Right lobe of liver (tissue), 6 donors: ENCODE measurements around the gene ACCSL. TPM values are rescaled to one million over a fixed set of nuclear protein-coding genes. Genes with fewer than 3 reads are reported as not detected.

Experiments used
- ATAC-seq, 4 donors: fragments of 200-7000 bp; cut with Tn5 transposase; one replicate each; pipeline ENCODE4 v1.9.1; 2020; ENCODE audit warnings: mild to moderate bottlenecking in 4 of 4, moderate library complexity in 4 of 4
- DNase-seq, 3 donors: peaks; one replicate each; pipeline ENCODE4 v3.0.0-alpha.2; 2020
- H3K27ac ChIP-seq, 3 donors: fragments of 200-600 bp; one replicate each; pipeline ENCODE4 v1.8.0; 2022
- H3K27me3 ChIP-seq, 2 donors: fragments of 200-600 bp; one replicate each; pipeline ENCODE4 v1.8.0; 2022
- H3K36me3 ChIP-seq, 4 donors: fragments of 200-600 bp; sonication (generic) in 1 of 4; one replicate each; pipeline versions ENCODE4 v1.5.1 to v1.8.0; 2017 to 2022; ENCODE audit warnings: control low read depth in 1 of 4
- H3K4me1 ChIP-seq, 4 donors: fragments of 200-600 bp; sonication (generic) in 1 of 4; one replicate each; pipeline versions ENCODE4 v1.5.1 to v1.8.0; 2017 to 2022; ENCODE audit warnings: control low read depth in 1 of 4
- H3K4me3 ChIP-seq, 3 donors: fragments of 200-600 bp; one replicate each; pipeline ENCODE4 v1.8.0; 2022
- H3K9me3 ChIP-seq, 4 donors: fragments of 200-600 bp; sonication (generic) in 1 of 4; one replicate each; pipeline versions ENCODE4 v1.5.1 to v1.8.0; 2017 to 2022; ENCODE audit warnings: control low read depth in 1 of 4
- CTCF ChIP-seq, 4 donors: fragments of 200-600 bp in 3 of 4; fragments of 450-650 bp in 1 of 4; IDR thresholded peaks; one replicate each; pipeline versions ENCODE4 v1.5.1 to v1.8.0; 2016 to 2022; ENCODE audit warnings: antibody characterized with exemption in 4 of 4, mild to moderate bottlenecking in 2 of 4
- POLR2A ChIP-seq: fragments of 450-650 bp; IDR thresholded peaks from one replicate; pipeline ENCODE4 v1.6.1; 2017; ENCODE audit warnings: antibody characterized with exemption, mild to moderate bottlenecking
- WGBS: methylation state at CpG from one replicate; pipeline ENCODE4 v1.1.6; 2018; ENCODE audit warnings: low coverage, low lambda C conversion rate; ENCODE audit not compliant: insufficient coverage; ENCODE audit errors: missing lambda C conversion rate; 5-methylcytosine and 5-hydroxymethylcytosine counted together
- intact Hi-C, 2 donors: fragments of 100-400 bp; cut with DNase I; formaldehyde crosslinking; loops; one replicate each; pipeline versions ENCODE4 v1.11.2 to v1.14.1; 2022
- total RNA-seq, 6 experiments: library from RNA; depleted of rRNA in 2 of 6; stranded (reverse); fragments of >200 nt in 2 of 6; fragmentation: NEBNext Ultra II Directional in 3 of 6; extraction: Animal tissue kit (Norgen Biotek cat#: 25700) in 3 of 6; gene quantifications; one replicate each; pipeline versions ENCODE4 v1.1.0 to v1.2.4, GENCODE V29; 2016 to 2023
- donor health status: DM: no; HTN: yes; CAD: no.
- donor health status: DM: no; HTN: no; CAD: no.
- donor health status: DM: no; HTN: no; CAD: no.
- donor health status: DM: no; HTN: yes; CAD: no.
- donor health status: DM: no; HTN: yes; CAD: no.

Gene ACCSL
- total RNA-seq, 6 experiments from 2014 or later, result not detected

- no peaks in the 10 kb centered on the region for H3K27me3 ChIP-seq
- 78% methylated on average over 4 of the region's 4 CpGs for WGBS
- TF ChIP-seq CTCF (IDR thresholded peaks at IDR 0.05), result no peak
- TF ChIP-seq POLR2A, result no peak
- H3K36me3 ChIP-seq, result no peaks in the 10 kb centered on the region
- no peaks in the 10 kb centered on the region for H3K4me1 ChIP-seq
- H3K9me3 ChIP-seq, result no peaks in the 10 kb centered on the region
- ATAC-seq, result no peak
- no peak overlapping the region for H3K27ac ChIP-seq
- H3K4me3 ChIP-seq, result no peak overlapping the region
- DNase-seq, result no peak
- intact Hi-C loops, result no loop called here
These were observed 40.6 kb downstream of the ACCSL start for GRCh38 chr11:44088377-44088776.

- no peak for DNase-seq
- Histone ChIP-seq H3K27me3 (no peaks in the 10 kb centered on the region), H3K4me3 (no peak overlapping the region), H3K36me3 (no peaks in the 10 kb centered on the region), H3K9me3 (no peaks in the 10 kb centered on the region), H3K4me1 (no peaks in the 10 kb centered on the region), H3K27ac (no peak overlapping the region)
- intact Hi-C loops, result no loop called here
- no peak for ATAC-seq
- 93% methylated on average over 3 of the region's 4 CpGs for WGBS
- TF ChIP-seq CTCF (IDR thresholded peaks at IDR 0.05) (no peak), POLR2A (no peak)
These were observed 41.1 kb downstream of the ACCSL start for GRCh38 chr11:44088871-44089270.

- H3K27ac ChIP-seq, result no peak overlapping the region
- H3K4me3 ChIP-seq, result no peak overlapping the region
- H3K36me3 ChIP-seq, result no peaks in the 10 kb centered on the region
- ATAC-seq, result no peak
- 57% methylated on average over 1 of the region's 1 CpG for WGBS
- H3K9me3 ChIP-seq, result no peaks in the 10 kb centered on the region
- no peaks in the 10 kb centered on the region for H3K27me3 ChIP-seq
- TF ChIP-seq CTCF (IDR thresholded peaks at IDR 0.05) (no peak), POLR2A (no peak)
- intact Hi-C loops, result no loop called here
- no peak for DNase-seq
- H3K4me1 ChIP-seq, result peaks cover 0 to 4% (median 0%) of the 10 kb centered on the region in 4 donors
These were observed 42.8 kb downstream of the ACCSL start for GRCh38 chr11:44090539-44090938.

- H3K27ac ChIP-seq, result no peak overlapping the region
- peaks cover 0 to 3% (median 0%) of the 10 kb centered on the region in 4 donors for H3K36me3 ChIP-seq
- ATAC-seq (peak; percentile 70 to 74 (median 73)), DNase-seq (peak in 2 of 3 donors; percentile 65 to 86)
- no peaks in the 10 kb centered on the region for H3K27me3 ChIP-seq
- WGBS, result 21% methylated on average over 11 of the region's 11 CpGs
- no peak overlapping the region for H3K4me3 ChIP-seq
- peaks cover 0 to 8% (median 0%) of the 10 kb centered on the region in 4 donors for H3K4me1 ChIP-seq
- intact Hi-C loops, result no loop called here
- no peaks in the 10 kb centered on the region for H3K9me3 ChIP-seq
- TF ChIP-seq CTCF (IDR thresholded peaks at IDR 0.05) (peak; percentile 70 to 84 (median 80)), POLR2A (no peak)
These were observed 46.6 kb downstream of the ACCSL start for GRCh38 chr11:44094260-44094868.
